ENCODE measurements around the gene ELMO1. TPM values are rescaled to one million over a fixed set of nuclear protein-coding genes. Genes with fewer than 3 reads are reported as not detected.

ELMO1 gene
- total RNA-seq, 1 experiment from 2014 or later = not detected

DNA sequence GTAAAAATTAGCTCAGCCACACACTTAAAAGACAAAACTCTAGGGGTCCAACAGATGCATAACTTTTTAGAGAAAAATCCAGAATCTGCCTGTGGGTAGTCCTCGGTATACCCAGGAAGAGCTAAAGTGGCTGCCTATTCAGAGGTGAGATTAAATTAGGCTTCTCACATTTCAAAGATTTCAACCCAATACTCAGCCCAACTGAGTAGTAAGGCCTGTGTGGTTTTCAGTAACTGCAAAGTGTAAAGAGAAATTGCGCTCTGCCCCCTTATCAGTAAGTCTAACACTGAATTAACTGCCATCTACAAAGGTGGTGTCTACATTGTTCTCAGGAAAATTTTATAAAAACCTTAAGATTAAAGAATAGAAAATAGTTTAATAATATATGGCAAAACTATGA is 88.2 kb downstream of the ELMO1 start:
- ChIA-PET CTCF (no interaction called here), POLR2A (ENCODE audit: low non-redundant PET) (no interaction called here)
- Histone ChIP-seq H3K9me3 (ENCODE audit: low read depth, low read length, poor library complexity, severe bottlenecking) (no peaks in the 10 kb centered on the region), H3K27me3 (replicated peaks; ENCODE audit: insufficient read depth, low read depth, low read length, poor library complexity) (no peaks in the 10 kb centered on the region), H3K27ac (ENCODE audit: low read depth, low read length, poor library complexity, severe bottlenecking) (no peak overlapping the region), H3K36me3 (ENCODE audit: insufficient read depth, low read length, poor library complexity, severe bottlenecking) (no peaks in the 10 kb centered on the region), H3K4me3 (ENCODE audit: low read depth, low read length, poor library complexity, severe bottlenecking) (no peak overlapping the region), H3K4me1 (ENCODE audit: insufficient read depth, low read length, poor library complexity, severe bottlenecking) (no peaks in the 10 kb centered on the region)
- BruUV-seq (replicated peaks) = no TSS peak
- intact Hi-C loops (cut with micrococcal nuclease; ENCODE audit: unreplicated experiment) = no loop called here
- DNase-seq (ENCODE audit: low spot score) = no peak
- TF ChIP-seq EZH2 (IDR thresholded peaks at IDR 0.05; ENCODE audit: borderline replicate concordance, low read depth, low read length, poor library complexity, severe bottlenecking) = no peak
- TF ChIP-seq, protein P1, sequence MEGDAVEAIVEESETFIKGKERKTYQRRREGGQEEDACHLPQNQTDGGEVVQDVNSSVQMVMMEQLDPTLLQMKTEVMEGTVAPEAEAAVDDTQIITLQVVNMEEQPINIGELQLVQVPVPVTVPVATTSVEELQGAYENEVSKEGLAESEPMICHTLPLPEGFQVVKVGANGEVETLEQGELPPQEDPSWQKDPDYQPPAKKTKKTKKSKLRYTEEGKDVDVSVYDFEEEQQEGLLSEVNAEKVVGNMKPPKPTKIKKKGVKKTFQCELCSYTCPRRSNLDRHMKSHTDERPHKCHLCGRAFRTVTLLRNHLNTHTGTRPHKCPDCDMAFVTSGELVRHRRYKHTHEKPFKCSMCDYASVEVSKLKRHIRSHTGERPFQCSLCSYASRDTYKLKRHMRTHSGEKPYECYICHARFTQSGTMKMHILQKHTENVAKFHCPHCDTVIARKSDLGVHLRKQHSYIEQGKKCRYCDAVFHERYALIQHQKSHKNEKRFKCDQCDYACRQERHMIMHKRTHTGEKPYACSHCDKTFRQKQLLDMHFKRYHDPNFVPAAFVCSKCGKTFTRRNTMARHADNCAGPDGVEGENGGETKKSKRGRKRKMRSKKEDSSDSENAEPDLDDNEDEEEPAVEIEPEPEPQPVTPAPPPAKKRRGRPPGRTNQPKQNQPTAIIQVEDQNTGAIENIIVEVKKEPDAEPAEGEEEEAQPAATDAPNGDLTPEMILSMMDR (conservative IDR thresholded peaks at IDR 0.05; ENCODE audit: low read depth, low read length) = no peak

DNA sequence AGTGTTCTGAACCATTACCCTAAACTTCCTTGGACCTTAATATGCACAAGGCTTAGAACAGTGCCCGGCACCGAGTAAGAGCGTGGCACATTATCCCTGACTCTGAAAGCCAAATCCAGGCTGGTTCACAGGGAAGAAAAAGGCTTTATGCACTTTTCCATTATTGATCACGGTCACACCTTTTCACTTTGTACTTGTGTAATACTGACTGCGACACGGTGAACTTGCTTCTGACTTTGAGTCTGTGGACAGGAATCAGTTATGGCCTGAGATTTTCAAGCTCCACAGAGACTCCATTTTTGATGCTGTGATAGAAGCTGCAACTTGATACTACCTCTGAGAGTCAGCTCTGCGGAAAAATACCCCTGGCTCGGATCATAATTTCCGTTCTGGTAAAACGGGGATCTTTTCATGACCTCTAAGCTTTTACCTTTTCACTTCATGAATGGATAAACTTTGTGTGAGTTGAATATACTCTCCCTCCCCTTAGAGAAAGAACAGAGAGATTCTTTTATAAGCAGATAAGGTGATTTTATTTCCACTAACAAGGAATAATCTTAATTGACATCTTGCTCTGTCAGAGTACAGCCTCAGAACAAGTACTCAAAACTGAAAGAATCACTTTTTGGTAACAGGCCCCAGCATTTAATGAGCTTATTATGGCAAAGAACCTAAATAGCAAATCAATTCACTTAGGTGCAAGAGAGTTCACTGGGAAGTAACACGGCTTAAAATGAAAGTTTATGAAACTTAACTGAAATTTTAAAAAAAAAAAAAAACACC is 88.8 kb downstream of the ELMO1 start:
- H3K9me3 ChIP-seq (ENCODE audit: low read depth, low read length, poor library complexity, severe bottlenecking) = no peaks in the 10 kb centered on the region
- BruUV-seq (replicated peaks) = no TSS peak
- H3K36me3 ChIP-seq (ENCODE audit: insufficient read depth, low read length, poor library complexity, severe bottlenecking) = no peaks in the 10 kb centered on the region
- no peaks in the 10 kb centered on the region for H3K4me1 ChIP-seq (ENCODE audit: insufficient read depth, low read length, poor library complexity, severe bottlenecking)
- intact Hi-C loops (cut with micrococcal nuclease; ENCODE audit: unreplicated experiment) = no loop called here
- H3K4me3 ChIP-seq (ENCODE audit: low read depth, low read length, poor library complexity, severe bottlenecking) = no peak overlapping the region
- TF ChIP-seq, protein P1 (conservative IDR thresholded peaks at IDR 0.05; ENCODE audit: low read depth, low read length) = no peak
- TF ChIP-seq EZH2 (IDR thresholded peaks at IDR 0.05; ENCODE audit: borderline replicate concordance, low read depth, low read length, poor library complexity, severe bottlenecking) = no peak
- CTCF ChIA-PET = no interaction called here
- H3K27ac ChIP-seq (ENCODE audit: low read depth, low read length, poor library complexity, severe bottlenecking) = no peak overlapping the region
- POLR2A ChIA-PET (ENCODE audit: low non-redundant PET) = no interaction called here
- H3K27me3 ChIP-seq (replicated peaks; ENCODE audit: insufficient read depth, low read depth, low read length, poor library complexity) = no peaks in the 10 kb centered on the region
- DNase-seq (ENCODE audit: low spot score) = no peak

DNA sequence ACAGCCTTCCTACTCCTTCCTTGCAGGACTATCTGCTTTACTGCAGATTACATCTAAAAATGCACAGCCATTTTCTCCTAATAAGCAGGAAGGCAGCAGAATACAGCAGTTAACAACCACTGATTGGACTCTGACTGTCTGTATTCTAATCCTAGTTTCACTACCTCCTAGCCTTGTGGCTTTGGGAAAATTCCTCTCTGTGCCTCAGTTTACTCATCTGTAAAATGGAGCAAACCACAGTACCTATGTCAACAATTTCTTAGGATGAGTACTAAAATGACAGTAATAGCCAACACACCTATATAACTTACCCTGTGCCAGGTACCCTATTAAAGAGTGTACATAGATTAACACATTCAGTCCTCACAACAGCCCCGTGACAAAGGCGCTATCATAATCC is 89.5 kb downstream of the ELMO1 start:
- Histone ChIP-seq H3K9me3 (ENCODE audit: low read depth, low read length, poor library complexity, severe bottlenecking) (no peaks in the 10 kb centered on the region), H3K36me3 (ENCODE audit: insufficient read depth, low read length, poor library complexity, severe bottlenecking) (no peaks in the 10 kb centered on the region), H3K4me3 (ENCODE audit: low read depth, low read length, poor library complexity, severe bottlenecking) (no peak overlapping the region), H3K27me3 (replicated peaks; ENCODE audit: insufficient read depth, low read depth, low read length, poor library complexity) (no peaks in the 10 kb centered on the region), H3K27ac (ENCODE audit: low read depth, low read length, poor library complexity, severe bottlenecking) (no peak overlapping the region), H3K4me1 (ENCODE audit: insufficient read depth, low read length, poor library complexity, severe bottlenecking) (no peaks in the 10 kb centered on the region)
- intact Hi-C loops (cut with micrococcal nuclease; ENCODE audit: unreplicated experiment) = no loop called here
- DNase-seq (ENCODE audit: low spot score) = no peak
- CTCF ChIA-PET = no interaction called here
- TF ChIP-seq EZH2 (IDR thresholded peaks at IDR 0.05; ENCODE audit: borderline replicate concordance, low read depth, low read length, poor library complexity, severe bottlenecking) = no peak
- no TSS peak for BruUV-seq (replicated peaks)
- POLR2A ChIA-PET (ENCODE audit: low non-redundant PET) = no interaction called here

DNA sequence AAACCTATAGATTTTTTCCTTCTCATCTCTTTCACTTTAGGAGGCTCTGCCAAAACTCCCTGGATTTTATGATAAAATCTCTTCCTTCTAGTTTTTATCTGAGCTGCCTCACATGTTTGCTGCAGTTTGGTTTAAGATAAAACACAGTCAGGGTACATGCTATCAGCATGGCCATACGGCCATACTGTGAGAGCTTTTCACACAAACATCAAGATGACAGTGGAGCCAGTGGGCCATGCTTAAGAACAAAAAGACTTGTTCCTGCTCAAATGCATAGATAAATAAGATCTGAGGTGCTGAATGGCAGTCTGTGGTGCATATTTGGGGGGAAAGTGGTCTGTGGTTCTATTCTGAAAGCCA is 91.0 kb downstream of the ELMO1 start:
- TF ChIP-seq, protein P1 (conservative IDR thresholded peaks at IDR 0.05; ENCODE audit: low read depth, low read length) = no peak
- TF ChIP-seq EZH2 (IDR thresholded peaks at IDR 0.05; ENCODE audit: borderline replicate concordance, low read depth, low read length, poor library complexity, severe bottlenecking) = no peak
- no peak for DNase-seq (ENCODE audit: low spot score)
- intact Hi-C loops (cut with micrococcal nuclease; ENCODE audit: unreplicated experiment) = no loop called here
- no peak overlapping the region for H3K4me3 ChIP-seq (ENCODE audit: low read depth, low read length, poor library complexity, severe bottlenecking)
- no peaks in the 10 kb centered on the region for H3K4me1 ChIP-seq (ENCODE audit: insufficient read depth, low read length, poor library complexity, severe bottlenecking)
- ChIA-PET POLR2A (ENCODE audit: low non-redundant PET) (no interaction called here), CTCF (no interaction called here)
- H3K9me3 ChIP-seq (ENCODE audit: low read depth, low read length, poor library complexity, severe bottlenecking) = no peaks in the 10 kb centered on the region
- BruUV-seq (replicated peaks) = no TSS peak
- H3K27ac ChIP-seq (ENCODE audit: low read depth, low read length, poor library complexity, severe bottlenecking) = no peak overlapping the region
- H3K27me3 ChIP-seq (replicated peaks; ENCODE audit: insufficient read depth, low read depth, low read length, poor library complexity) = no peaks in the 10 kb centered on the region
- H3K36me3 ChIP-seq (ENCODE audit: insufficient read depth, low read length, poor library complexity, severe bottlenecking) = no peaks in the 10 kb centered on the region

All from A673 (cell line).